Coronary artery (tissue), 2 donors: ENCODE data around the gene ARHGAP9.

ENCODE experiments used
- DNase-seq: peaks from one replicate; pipeline ENCODE4 v3.0.0-alpha.2; 2017; ENCODE audit warnings: low spot score
- H3K27ac ChIP-seq, 2 donors: fragments of 200-600 bp; sonication (generic); one replicate each; pipeline ENCODE4 v1.5.1; 2016 to 2019
- H3K4me3 ChIP-seq: fragments of 200-600 bp; sonication (generic); 2 replicates; pipeline ENCODE4 v1.5.1; 2016; ENCODE audit warnings: mild to moderate bottlenecking, moderate library complexity
- CTCF ChIP-seq: fragments of 200-600 bp; sonication (generic); IDR thresholded peaks from one replicate; pipeline ENCODE4 v1.5.1; 2019; ENCODE audit warnings: antibody characterized with exemption

The ARHGAP9 gene

GRCh38 chr12:57462912-57463253, 16.8 kb downstream of the ARHGAP9 start:
- peak overlapping the region; percentile 93 for H3K4me3 ChIP-seq

DNA sequence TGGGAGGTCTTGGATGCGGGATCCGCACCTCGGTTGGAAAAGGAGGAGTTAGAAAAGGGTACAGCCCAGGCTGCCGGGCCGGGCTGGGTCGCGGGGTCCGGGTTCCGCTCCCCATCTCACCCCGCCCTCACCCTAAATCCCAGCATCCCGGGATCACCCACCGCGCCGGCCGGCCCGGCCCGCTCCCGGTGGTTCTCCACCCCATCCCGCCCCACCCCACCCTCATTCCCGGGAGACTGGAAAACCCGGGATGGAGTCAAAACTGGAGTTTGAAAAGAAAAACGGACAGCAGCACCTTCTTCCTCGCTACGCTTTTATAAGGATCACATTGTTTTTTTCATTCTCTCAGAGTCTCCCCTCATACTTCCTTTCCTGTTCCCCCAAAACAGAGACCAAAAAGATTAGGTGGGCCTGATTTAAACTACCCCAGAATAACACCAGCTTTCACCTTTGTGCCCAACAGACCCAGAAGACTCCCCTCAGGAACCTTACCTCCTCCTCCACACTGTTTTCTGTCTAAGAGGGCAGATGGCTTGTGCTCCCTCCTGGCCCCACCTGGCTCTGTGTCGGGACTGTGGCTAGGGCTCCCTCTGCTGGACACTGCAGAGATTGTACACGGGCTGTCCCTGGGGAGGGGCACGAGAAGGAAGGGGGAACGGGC, 17.3 kb downstream of the ARHGAP9 start:
- peak; percentile 90 for TF ChIP-seq CTCF
- peak overlapping the region; percentile 93 for H3K4me3 ChIP-seq
- H3K27ac ChIP-seq = peak overlapping the region; percentile 41 to 92
- DNase-seq = peak; percentile 91

More at GRCh38 chr12:57462912-57463253, 16.8 kb downstream of the ARHGAP9 start:
- DNase-seq = no peak
- TF ChIP-seq CTCF = no peak
- peak overlapping the region in 1 of 2 donors; percentile 92 for H3K27ac ChIP-seq

- Histone ChIP-seq H3K27ac (peak overlapping the region; percentile 41 to 92), H3K4me3 (peak overlapping the region; percentile 93)
- TF ChIP-seq CTCF = no peak
- DNase-seq = no peak
These were observed 17.8 kb downstream of the ARHGAP9 start for GRCh38 chr12:57461917-57462250.

DNA sequence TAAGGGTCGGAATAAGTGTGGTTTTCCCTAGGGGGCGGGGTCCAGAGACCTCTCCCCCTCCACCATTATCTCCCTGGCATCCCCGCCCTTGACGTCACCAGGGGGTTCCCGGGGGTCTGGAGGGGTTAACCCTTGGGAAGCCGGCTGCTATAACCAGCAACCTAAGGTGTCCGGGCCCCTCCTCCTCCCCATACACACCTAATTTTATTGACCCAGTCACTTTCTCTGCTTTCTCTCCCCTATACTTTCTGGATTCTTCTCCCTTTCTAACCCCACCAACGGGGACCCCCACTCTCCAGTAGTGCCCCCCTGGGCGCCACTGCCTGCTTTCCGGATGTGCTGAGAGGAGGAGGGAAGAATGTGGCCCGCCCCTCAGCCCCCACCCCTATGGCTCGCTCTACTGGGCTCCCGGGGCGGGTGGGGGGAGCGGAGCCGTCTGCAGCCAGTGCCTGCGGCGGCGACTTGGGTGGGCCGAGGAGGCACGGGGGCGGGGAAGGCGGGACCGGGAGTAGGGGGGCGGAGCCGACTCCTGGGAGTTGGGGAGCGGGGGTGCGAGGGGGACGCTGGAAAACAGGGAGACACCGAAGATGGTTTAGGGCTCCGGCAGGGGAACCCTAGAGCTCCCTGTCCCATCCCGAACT, 18.3 kb downstream of the ARHGAP9 start:
- DNase-seq = peak; percentile 89
- TF ChIP-seq CTCF = no peak
- Histone ChIP-seq H3K4me3 (peak overlapping the region; percentile 93), H3K27ac (peak overlapping the region; percentile 41 to 92)

GRCh38 chr12:57460841-57461275, 18.8 kb downstream of the ARHGAP9 start:
- Histone ChIP-seq H3K4me3 (peak overlapping the region; percentile 93), H3K27ac (peak overlapping the region; percentile 41 to 92)
- no peak for DNase-seq
- TF ChIP-seq CTCF = no peak

- Histone ChIP-seq H3K4me3 (peak overlapping the region; percentile 93), H3K27ac (peak overlapping the region in 1 of 2 donors; percentile 92)
- no peak for TF ChIP-seq CTCF
- DNase-seq = no peak
These were observed 19.2 kb downstream of the ARHGAP9 start for GRCh38 chr12:57460468-57460784.

DNA sequence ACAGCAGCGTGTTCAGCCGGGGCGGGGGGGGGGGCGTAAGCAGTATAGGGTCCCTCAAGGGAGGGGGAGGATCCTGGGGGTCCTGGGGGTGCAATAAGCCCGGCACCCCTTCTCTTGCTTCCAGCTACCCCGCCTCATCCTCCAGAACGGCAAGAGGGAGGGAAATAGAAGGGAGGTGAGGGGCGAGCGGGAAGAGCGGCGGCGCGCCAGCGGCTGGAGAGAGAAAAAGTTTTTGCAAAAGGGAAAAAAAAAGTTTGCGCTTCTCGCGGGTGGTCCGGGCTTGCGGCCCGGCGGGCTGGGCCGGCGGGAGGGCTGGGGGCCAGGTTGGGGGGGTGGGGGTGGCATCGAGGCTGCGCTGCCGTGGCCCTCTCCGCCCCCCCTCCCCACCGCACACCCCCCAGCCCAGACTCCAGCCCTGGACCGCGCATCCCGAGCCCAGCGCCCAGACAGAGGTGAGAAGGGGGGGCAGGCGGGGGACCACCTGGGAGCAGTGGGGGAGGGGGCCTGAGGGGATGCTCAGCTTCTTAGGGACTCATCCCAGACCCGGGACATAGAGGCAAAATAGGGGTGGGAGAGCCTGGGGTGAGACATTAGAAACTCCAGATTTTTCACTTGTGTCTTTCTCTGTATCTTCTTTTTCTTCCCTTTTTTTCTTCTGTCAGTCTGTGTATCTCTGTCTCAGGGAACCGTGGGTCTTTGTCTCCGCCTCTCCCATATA, 19.8 kb downstream of the ARHGAP9 start, which contains the start of gene GLI1:
Gene GLI1, plus strand, starts transcription at position 36 of the 718 bp plus-strand sequence. CDS start 3,907 bp downstream, outside the sequence.
- no peak for DNase-seq
- peak within 1 kb of the TSS; percentile 93 for H3K4me3 ChIP-seq
- peak within 1 kb of the TSS; percentile 49 to 92 for H3K27ac ChIP-seq
- no peak for TF ChIP-seq CTCF
